Activated CD8-positive, alpha-beta memory T cell treated with anti-CD3 and anti-CD28 coated beads for 1 hour (primary cell): ENCODE data around the gene MB21D2.

Source experiments
- DNase-seq, 2 donors: peaks; one replicate each; pipeline ENCODE4 v3.0.0-alpha.2; 2020; ENCODE audit warnings: low read depth in 1 of 2; ENCODE audit errors: extremely low read depth in 1 of 2

Gene MB21D2

DNA sequence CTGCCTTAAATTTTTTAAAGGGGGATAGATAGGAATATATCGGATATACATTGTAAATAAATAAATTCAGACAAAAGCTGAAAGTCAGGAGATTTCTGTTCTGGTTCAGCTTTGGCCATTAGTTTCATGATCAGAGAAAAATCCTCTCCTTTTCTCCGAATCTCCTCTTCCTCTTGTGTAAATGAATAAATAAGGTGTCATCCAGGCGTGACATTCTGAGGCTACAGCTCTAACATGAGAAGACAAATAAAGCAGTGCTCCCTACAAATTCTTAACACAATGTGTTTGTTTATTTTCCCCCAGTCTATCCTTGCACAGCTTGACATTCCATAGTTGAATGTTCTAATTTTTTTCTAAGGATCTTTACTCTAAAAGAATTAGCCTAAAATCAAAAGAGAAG is 9.4 kb upstream of the MB21D2 start:
- DNase-seq: no peak

DNA sequence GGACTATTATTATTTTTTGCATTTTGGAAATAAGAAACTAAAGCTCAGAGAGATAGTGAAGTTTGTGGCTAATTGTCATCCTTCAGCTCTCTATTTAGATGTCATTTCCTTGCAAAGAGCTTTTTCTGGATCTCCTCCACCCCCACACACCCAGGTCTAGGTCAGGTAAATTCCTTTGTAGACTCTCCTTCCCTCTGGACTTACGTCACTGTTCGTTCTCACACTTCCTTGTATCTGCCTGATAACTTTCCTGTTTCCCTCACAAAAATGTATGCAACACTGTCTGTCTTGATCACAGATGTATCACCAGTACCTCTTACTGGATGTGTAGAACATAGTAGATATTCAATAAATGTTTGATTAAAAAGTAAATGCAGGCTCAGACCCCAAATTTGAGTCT is 6.1 kb upstream of the MB21D2 start:
- DNase-seq: no peak

DNA sequence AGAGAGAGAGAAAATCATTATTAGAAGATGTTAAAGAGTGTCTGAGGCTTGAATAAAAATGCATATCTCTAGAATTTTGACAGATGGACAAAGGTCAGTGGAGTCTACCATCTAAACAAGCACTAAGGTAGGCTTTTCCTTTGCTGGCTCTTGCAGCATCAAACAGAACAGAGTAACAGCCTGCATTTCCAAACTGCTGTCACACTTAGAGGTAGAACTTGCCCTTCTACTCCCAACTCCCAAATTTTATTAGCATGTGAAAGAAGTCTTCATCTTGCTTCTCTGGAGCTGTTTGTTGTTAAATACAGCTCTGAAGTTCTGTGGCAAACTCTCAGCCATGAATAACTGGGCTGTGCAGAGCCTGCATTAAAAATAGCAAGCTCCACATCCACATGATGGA is 4.1 kb upstream of the MB21D2 start:
- DNase-seq: no peak

DNA sequence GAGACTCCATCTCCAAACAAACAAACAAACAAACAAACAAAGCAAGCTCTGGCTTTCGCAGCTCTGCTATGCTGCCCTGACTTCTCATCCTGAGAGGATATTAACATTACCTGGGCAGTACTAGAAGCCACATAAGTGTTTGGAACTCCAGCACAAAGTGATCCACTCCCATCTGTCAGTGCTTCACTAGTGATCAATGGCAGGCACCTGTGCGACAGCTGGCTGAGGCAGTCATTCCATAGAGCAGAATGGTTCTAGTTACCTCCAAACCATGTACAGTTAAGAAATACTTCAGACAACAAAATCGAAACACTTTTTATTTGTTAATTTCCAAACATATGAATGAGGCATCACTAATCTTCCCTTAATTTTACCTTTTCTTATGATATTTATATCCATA is 2.8 kb upstream of the MB21D2 start:
- no peak for DNase-seq

DNA sequence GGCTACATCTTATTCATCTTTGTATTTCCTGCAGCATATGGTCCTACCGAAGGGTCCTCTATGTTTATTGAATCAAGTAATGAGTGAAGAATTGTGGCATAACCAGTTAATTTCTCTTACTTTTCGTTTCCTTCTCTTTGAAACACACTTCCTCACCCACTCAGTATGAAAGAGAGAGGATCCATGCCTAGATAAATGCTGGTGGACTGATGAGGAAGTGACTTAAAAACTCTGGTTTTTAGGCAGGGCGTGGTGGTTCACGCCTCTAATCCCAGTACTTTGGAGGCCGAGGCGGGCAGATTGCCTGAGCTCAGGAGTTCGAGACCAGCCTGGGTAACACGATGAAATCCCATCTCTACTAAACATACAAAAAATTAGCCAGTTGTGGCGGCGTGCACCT is 2.2 kb upstream of the MB21D2 start:
- DNase-seq: no peak

DNA sequence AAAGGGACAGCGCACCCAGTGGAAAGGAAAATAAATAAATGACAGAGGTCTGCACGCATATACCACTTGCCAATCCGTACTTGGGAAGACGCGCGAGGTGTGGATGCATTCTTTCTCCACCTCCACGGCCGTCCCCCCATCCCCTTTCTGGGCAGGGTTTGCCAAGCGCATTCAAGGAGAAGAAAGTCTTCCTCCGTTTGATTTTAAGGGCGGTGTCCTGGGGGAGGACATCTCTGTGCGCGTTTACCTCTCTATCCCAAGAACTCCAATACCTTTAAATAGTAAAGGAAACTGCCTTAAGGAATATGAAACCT is 576 bp upstream of the MB21D2 start:
- no peak for DNase-seq

DNA sequence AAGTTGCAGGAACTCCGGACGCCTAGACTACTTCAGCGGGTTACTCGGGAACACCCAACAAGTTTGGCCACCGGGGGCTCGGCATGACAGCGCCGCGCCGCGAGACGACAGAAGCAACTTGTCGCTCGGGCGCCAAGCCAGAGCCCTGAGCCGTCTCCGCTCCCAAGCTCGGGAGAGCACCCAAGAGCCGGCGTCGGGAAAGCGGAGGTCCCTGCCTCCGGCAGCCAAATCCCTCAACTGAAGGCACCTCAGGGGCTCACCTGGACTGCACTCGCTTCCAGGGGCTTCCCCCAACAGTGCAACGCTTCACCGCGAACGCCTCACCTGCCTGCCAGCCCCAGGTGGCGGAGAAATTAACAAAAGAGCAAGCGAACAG is 640 bp downstream of the MB21D2 start:
- no peak for DNase-seq

DNA sequence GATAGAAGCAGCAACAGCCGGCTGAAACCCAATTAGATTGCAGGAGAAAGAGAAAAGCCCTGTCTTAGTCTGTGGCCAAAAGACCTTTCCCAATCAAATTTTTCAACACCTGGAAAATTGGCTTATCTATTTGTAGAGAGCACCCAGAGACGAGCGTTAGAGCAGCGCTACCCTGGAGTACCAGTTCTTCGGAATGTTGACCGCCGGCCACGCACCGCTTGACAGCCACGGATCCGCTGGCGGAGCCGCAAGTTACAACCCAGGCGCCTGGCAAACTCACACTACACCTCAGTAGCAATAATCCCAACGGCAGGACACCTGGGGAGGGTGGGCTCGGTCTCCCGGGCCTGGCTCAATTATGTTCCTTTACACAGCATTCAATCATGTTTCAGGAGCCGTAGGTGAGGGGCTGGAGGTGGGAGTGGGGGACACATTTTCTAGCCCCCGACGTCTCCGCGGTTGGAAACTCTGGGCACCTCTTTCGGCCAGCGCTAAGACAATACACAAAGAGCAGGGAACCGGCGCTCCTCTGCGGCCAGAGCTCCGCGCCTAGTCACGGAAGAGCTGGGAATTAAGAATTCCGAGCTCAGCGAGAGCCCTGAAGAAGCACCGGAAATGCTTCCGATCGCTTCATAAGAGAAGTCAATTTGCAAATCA is 1.2 kb downstream of the MB21D2 start:
- DNase-seq: no peak

DNA sequence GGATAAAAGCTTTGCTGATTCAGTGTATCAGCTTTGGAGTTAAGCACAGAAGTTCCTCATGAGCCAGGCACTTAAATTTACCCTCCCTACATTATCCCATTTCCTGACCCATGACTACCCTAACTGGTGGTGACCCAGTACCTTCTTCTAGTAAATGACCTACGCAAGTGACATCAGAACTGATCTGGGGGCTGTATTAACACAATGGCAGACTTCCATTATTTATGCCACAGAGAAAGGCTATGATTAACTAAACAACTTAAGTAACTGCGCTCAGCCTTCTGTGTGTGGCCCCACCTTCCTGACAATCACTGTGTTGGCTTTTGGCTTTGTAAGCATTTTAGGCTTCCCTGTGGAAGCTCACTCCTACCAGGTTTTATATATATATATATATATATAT is 1.9 kb downstream of the MB21D2 start:
- DNase-seq: no peak

DNA sequence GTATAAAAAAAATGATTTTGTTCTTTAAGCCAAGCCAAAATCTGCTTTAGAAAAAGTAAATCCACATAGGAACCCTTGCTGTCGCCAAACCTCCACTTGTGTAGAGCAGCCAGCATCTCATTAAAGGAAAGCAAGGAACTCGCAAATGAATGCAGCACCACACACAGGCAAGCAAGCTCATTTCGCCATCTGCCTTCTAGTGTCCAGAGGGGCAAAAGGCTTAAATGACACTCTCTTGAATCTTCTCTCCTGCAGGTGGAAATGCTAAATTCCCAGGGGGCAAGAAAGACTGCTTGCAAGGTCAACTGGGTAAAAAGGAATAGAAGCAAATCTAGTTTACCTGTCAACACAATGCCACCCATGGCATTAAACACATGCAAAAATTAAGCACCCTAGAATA is 2.4 kb downstream of the MB21D2 start:
- DNase-seq: no peak

DNA sequence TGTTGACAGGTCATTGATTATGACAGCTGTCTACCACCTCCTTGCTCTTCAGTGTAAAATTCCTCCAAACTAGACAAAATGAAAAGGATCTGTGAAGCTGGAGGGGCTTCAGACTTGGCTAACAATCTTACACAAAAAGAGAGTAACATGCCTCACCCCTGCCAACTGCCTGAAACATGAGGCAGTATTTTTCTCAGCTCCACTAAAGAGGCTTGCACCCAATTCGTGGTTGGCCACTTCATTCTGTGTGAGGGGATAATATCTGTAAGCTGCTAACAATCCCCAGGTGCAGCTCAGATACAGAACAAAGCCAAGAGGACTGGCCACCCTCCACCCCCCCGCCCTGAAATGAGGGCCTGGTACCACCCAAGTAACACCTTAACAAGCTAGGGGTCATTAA is 2.8 kb downstream of the MB21D2 start:
- DNase-seq: no peak

DNA sequence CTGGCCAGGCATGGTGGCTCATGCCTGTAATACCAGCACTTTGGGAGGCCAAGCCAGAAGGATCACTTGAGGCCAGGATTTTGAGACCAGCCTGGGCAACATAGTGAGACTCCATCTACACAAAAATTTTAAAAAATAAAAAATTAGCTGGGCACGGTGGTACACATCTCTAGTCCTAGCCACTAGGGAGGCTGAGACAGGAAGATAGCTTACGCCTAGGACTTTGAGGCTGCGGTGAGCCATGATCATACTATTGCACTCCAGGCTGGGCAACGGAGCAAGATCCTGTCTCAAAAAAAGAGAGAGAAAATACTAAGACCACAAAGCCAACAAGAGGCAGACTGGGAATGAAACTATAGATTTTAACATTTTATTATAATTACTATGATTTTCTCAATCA is 4.1 kb downstream of the MB21D2 start:
- DNase-seq: no peak

DNA sequence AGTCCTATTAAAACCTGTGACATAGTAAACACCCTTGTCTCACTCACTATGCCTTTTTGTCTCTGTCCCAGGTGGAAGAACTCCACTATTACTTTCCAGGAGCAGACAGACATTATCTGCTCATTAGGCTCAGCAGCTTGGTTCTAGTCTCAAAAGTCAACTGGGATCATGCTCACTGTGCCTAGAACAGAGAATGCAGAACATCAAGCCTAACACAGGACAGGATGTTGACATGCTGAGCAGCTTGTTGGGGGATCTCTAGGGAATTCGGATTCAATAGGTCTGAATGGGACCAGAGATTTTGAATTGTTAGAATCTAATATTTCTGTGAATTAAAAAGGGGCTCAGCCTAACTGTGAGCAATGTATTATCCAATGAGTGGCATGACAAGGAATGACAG is 6.4 kb downstream of the MB21D2 start:
- DNase-seq: no peak

DNA sequence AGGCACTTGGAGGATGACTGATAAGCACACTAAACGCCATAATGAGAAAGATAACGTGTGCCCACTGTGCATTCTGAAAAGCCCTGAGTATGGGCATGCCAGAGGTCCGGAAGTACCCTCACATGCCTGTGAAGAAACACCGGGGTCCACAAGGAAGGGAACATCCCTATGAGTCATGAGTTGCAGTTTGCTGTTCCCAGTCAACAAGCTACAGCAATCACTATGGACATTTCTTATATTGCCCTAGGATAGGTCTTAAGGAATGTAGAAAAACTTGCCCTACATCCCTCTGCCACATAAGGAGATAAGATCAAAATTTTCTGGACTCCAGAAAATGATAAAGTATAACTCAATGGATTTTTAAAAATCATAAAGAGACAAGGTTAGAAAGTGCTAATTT is 9.9 kb downstream of the MB21D2 start:
- no peak for DNase-seq

DNA sequence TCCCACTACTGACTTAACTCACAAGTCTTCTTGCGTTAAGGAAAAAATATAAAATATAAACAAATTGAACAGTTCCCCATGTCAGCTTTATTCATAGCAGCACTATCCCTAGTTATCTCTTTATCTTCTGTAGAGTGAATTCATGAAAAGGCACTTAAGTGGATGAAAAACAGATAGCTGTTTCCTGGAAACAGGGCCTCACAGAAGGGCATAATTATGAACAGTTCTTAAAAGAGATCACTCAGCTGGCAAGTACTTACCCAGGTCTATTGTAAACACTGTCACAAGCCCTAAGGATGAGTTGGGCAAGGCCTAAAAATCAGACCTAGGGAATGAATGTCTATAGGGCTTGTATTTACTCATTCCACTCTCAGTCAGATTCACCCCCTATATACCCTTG is 10.7 kb downstream of the MB21D2 start:
- DNase-seq: no peak

DNA sequence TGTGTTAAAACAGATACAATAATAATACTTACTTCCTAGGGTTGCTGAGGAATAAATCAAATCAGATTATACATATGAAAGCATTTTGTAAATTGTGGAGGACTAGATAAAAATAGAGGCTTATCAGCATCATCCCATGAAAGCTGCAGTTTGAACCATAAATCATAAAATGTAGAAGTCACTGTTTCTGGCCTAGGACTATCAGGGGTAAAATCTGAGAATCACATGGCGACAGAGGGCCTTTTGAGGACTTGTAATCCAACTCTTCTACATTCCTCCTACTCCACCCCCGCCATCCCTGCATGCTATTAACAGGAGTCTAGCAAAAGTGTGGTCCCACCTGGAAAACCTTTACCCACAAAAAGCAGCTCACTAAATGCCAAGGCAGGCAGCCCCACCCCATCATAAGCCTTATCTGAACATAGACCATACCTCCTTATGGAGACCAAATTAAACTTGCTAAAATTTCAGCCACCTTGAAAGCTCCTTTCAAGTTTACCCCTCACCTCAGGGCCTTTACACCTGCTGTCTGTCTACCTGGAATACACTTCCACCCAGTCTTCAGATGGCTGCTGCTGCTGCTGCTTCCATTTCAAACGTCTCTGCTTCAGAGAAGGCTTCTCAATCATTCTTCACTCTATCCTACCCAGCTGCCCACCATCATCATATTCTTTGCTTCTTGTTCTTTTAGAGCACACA is 11.5 kb downstream of the MB21D2 start:
- no peak for DNase-seq

DNA sequence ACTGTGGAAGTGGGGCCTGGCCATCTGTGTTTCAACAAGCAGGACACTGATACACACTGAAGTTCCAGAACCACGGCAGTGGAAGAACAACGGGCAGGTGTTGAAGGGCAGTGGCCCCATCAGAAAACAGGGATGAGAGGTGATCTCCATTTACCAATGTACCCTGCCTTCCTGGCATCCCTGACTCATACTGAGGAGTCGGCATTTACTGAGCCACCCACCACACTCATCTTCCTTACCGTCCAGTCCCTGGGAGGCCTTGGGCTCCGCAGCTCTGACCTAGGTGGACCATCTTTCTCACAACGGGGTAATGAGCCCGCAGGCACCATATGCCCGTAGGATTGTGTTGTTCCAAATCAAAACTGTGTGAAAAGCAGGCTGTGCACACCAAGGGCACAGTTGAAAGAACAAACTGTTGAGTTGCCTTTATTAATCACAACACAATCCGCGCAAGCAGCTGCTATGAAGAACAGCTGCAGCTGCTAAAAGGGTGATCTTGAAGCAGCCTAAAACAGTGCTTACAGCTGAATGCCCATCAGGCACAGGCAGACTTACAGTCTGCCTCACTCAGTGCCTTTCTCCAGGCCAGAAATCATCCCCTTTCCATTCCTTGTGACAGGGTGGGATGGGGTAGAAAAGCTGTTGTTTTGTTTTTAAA is 12.9 kb downstream of the MB21D2 start:
- no peak for DNase-seq

DNA sequence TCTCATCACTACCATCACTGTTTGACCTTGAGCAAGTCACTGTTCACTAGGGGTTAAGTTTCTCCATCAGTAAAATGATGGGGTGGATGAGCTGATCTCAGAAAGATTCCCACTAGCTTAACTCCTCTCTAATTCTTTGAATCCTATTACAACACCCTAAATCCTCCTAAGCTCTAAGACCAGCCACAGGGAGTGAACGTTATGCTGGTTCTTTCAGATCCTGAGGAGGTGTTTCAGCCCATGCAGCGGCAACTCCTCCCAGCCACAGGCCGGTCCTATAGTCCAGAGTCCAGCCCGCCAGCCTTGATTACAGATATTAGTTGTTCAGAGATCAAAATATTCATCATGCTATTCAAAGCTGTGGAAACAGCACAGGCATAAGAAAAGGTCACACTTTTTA is 15.1 kb downstream of the MB21D2 start:
- no peak for DNase-seq

DNA sequence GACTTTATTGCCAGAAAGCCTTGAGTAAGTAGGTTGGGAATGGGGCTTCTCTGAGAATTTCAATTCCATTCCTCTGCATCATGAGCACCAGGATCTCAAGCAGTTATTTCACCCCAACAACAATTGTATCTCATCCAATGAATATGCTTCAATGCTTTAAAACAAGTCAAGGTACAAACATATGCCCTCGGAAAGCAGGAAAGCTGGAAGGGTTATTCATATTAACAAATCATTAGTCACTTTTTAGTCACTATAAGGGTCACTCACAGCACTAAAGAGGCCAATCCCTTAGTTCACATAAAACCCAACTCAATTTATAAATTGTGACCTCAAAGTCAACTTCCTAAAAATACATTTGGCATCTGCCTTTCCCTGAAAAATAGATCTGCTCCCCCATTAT is 16.2 kb downstream of the MB21D2 start:
- no peak for DNase-seq

DNA sequence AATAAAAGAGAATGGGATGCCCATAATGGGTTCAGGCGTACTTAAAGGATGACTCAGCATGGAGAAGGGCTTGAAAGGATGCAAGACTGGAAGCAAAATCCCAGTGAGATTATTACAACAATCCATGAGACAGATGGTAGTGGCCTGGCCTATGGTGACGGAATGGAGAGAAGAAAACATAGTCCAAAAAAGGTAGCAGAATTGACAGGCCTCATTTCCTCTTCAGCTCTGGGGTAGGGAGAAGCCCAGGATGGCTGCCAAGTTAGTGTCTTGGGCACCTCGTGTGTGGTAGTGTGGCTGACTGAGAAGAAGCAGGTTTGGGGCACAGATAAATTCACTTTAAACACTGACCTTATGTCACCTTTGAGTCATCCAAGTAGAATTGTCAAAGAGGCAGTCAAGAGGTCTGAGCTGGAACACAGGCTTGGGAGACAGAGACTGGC is 18.1 kb downstream of the MB21D2 start:
- no peak for DNase-seq

DNA sequence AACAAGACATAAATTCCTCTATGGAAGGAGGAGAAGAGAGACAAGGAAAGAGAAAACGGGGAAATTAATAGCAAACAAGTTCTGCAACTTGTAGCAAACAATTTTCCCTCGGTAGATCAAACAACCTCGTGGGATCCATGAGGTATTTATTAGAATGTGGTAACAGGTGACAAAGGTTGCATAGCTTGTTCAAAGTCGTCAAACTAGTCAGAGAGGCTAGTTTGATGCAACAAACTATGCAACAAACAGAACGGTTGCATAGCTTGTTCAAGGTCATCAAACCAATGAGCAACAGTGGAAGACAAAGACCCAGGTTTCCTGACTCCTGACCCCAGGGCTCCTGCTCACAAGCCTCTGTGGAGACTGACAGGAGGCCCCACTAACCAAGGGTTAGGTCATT is 20.7 kb downstream of the MB21D2 start:
- no peak for DNase-seq

DNA sequence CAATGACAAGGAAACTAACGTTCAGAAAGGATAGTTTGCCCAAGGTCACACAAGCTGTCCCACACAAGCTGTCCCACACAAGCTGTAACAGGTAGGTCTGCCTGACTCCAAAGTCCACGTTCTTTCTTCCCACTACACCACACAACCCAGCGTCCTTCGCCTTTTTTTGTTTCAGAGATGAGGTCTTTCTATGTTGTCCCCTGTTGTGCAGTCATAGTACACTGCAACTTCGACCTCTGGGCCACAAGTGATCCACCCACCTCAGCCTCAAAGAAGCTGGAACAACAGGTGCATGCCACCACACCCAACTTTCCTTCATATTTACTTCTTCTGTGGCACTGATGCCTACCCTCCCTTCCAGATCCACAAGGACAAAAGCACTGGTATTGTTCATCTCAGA is 21.4 kb downstream of the MB21D2 start:
- DNase-seq: no peak

DNA sequence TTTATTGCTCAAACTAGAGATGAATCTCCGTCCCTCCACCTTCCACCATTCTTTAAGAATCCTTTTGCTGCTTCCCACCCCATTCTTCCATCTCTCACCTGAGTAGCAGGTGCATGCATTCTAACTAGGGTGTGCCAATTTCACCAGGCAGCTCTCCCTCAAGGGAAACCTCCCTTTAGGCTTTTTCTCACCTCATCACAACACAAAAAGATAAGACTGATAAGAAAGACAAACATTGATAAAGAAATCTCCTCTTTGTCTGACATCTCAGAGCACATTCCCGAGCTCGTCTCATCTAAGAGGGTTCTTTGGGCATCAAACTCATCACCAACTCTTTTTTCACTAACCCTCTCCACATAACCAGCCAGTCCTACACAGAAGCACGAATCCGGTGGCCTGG is 23.0 kb downstream of the MB21D2 start:
- DNase-seq: no peak
